Measurements from ENCODE around the gene CCDC127. TPM values are rescaled to one million over a fixed set of nuclear protein-coding genes. Genes with fewer than 3 reads are reported as not detected.
"Not testable (repeated sequence)": the region's sequence is repeated elsewhere in the genome, so short reads cannot be mapped to it uniquely, and the experiment has no call there.

CCDC127 gene
- total RNA-seq, 1 experiment from 2014 or later: 24.1 TPM

DNA sequence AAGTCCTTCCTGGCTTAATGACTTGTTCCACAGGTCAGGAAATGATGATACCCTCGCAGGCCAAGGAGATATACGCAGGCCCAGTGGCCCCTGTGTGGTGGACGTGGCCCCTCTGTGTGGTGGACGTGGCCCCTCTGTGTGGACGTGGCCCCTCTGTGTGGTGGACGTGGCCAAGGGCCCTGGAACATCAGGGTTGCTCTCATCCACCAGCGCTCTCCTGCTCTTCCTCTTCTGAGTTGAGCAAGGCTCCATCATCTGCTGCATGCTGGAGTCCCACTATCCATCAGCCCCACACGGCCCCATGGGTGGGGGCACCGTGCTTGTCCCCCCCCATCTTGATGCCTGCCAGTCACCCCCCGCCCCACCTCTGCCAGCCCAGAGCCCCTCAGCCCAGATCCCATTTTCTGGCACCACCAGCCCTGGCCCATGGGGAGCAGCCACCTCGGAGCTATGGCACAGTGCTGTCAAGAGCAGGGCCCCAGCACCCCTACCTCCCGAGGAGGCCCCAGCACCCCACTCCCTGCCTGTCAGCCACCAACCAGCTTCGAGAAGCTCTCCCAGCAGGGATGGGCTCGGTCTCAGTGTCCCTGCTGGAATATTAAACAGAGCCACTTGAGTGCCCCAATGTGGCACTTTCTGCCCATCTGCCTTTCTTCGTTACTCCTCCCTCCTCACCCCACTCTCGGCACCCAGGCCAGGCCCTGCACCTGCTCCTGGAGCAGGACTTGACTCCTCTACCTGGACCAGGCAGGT, 18.6 kb downstream of the CCDC127 start:
- Histone ChIP-seq H3K4me3 (no peak overlapping the region), H3K79me2 (ENCODE audit: low read depth) (no peaks in the 10 kb centered on the region), H3K4me2 (no peak overlapping the region), H3K27me3 (ENCODE audit: insufficient read depth, low read depth) (peaks cover 6% of the 10 kb centered on the region; the same call in 1 of the 2 replicates), H3K27ac (no peak overlapping the region), H3K9me2 (ENCODE audit: insufficient read depth) (no peaks in the 10 kb centered on the region), H4K20me1 (ENCODE audit: insufficient read depth) (peaks cover 20% of the 10 kb centered on the region), H3F3A (ENCODE audit: insufficient read depth, low read depth) (no peaks in the 10 kb centered on the region; the same call in 1 of the 2 replicates), H2AFZ (no peak overlapping the region), H3K4me1 (replicated peaks; ENCODE audit: insufficient read depth) (no peaks in the 10 kb centered on the region), H3K36me3 (ENCODE audit: low read depth) (no peaks in the 10 kb centered on the region), H3K9me3 (ENCODE audit: insufficient read depth, low read depth) (no peaks in the 10 kb centered on the region)
- CTCF ChIA-PET: no interaction called here
- TF ChIP-seq, protein P1, sequence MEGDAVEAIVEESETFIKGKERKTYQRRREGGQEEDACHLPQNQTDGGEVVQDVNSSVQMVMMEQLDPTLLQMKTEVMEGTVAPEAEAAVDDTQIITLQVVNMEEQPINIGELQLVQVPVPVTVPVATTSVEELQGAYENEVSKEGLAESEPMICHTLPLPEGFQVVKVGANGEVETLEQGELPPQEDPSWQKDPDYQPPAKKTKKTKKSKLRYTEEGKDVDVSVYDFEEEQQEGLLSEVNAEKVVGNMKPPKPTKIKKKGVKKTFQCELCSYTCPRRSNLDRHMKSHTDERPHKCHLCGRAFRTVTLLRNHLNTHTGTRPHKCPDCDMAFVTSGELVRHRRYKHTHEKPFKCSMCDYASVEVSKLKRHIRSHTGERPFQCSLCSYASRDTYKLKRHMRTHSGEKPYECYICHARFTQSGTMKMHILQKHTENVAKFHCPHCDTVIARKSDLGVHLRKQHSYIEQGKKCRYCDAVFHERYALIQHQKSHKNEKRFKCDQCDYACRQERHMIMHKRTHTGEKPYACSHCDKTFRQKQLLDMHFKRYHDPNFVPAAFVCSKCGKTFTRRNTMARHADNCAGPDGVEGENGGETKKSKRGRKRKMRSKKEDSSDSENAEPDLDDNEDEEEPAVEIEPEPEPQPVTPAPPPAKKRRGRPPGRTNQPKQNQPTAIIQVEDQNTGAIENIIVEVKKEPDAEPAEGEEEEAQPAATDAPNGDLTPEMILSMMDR (conservative IDR thresholded peaks at IDR 0.05): no peak
- TF ChIP-seq EZH2 (IDR thresholded peaks at IDR 0.05; ENCODE audit: low read depth): no peak
- intact Hi-C loops (cut with micrococcal nuclease; ENCODE audit: unreplicated experiment): no loop called here
- DNase-seq: no peak
- no TSS peak for BruUV-seq (replicated peaks)
- POLR2A ChIA-PET (ENCODE audit: unreplicated experiment): no interaction called here

DNA sequence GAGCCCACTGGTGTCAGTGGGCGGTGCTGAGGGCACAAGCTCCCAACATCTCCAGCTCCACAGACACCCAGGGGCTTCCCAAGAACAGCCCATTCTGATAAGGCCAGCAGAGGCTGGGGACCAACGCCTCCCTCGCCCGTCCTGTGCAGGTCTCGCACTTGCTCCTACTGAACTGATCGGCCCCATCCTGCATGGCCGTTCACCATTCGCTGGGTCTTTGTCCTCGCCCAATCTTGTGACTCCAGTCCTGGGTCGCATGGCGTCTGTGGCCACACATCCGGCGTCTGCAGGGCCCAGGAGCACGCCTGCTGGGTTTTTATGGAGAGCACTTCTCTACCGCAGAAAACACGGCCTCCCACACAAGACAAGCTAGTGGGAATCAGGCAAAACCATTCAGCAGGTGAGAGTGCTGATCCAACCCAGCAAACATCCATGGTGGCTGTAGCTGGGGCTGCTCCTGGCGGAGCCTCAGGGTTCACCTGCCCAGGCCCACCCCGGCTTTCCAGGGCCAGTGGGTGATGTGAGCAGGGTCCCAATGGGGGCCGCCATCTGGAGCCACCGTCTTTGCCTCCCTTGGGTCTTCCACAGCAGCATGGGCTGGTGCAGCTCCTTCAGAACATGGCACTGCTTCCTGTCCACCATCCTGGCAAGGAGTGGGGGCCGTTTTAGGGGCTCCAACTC, 19.3 kb downstream of the CCDC127 start:
- intact Hi-C loops (cut with micrococcal nuclease; ENCODE audit: unreplicated experiment): no loop called here
- Histone ChIP-seq H3K79me2 (ENCODE audit: low read depth) (no peaks in the 10 kb centered on the region), H3K36me3 (ENCODE audit: low read depth) (no peaks in the 10 kb centered on the region), H3K4me3 (no peak overlapping the region), H3K4me1 (replicated peaks; ENCODE audit: insufficient read depth) (no peaks in the 10 kb centered on the region), H3K9me2 (ENCODE audit: insufficient read depth) (no peaks in the 10 kb centered on the region), H3K4me2 (no peak overlapping the region), H2AFZ (no peak overlapping the region), H3K27ac (no peak overlapping the region), H4K20me1 (ENCODE audit: insufficient read depth) (peaks cover 20% of the 10 kb centered on the region), H3K27me3 (ENCODE audit: insufficient read depth, low read depth) (peaks cover 11% of the 10 kb centered on the region; the same call in 1 of the 2 replicates), H3F3A (ENCODE audit: insufficient read depth, low read depth) (no peaks in the 10 kb centered on the region; the same call in 1 of the 2 replicates), H3K9me3 (ENCODE audit: insufficient read depth, low read depth) (no peaks in the 10 kb centered on the region)
- ChIA-PET POLR2A (ENCODE audit: unreplicated experiment) (no interaction called here), CTCF (no interaction called here)
- no TSS peak for BruUV-seq (replicated peaks)
- DNase-seq: no peak
- TF ChIP-seq EZH2 (IDR thresholded peaks at IDR 0.05; ENCODE audit: low read depth): no peak
- TF ChIP-seq, protein P1 (conservative IDR thresholded peaks at IDR 0.05): no peak

DNA sequence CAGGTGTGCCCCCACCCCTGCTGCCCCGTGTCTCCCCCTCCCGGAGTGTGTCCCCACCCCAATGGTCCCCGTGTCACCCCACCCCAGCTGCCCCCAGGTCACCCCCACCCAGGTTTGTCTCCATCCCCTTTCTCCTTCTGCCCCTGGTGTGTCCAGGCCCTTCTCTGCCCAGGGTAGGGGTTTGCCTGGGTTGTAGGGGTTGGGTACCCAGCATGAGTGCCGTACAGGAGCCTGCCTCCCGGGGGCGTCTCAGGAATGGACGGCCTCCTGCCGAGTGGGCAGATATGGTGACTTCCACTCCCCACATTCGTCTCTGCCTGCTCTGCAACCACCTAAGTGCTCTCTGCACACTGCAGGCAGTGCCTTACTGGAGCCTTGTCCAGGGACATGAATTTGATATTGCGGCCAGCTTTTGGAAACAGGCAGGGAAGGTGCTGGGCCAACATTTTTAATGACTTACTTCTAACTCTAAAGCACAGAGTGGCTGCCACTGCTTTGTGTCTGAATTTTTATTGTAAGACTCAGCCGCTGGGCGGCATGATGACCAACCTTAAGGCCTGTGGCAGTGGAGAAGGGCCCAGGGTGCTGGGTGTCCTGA, 20.0 kb downstream of the CCDC127 start:
- H3K36me3 ChIP-seq (ENCODE audit: low read depth): no peaks in the 10 kb centered on the region
- H3K9me3 ChIP-seq (ENCODE audit: insufficient read depth, low read depth): no peaks in the 10 kb centered on the region
- H3K27ac ChIP-seq: no peak overlapping the region
- intact Hi-C loops (cut with micrococcal nuclease; ENCODE audit: unreplicated experiment): no loop called here
- no peak overlapping the region for H3K4me3 ChIP-seq
- H3K79me2 ChIP-seq (ENCODE audit: low read depth): no peaks in the 10 kb centered on the region
- no peak for DNase-seq
- H3K4me1 ChIP-seq (replicated peaks; ENCODE audit: insufficient read depth): no peaks in the 10 kb centered on the region
- no peaks in the 10 kb centered on the region; the same call in 1 of the 2 replicates for H3F3A ChIP-seq (ENCODE audit: insufficient read depth, low read depth)
- POLR2A ChIA-PET (ENCODE audit: unreplicated experiment): no interaction called here
- H3K4me2 ChIP-seq: no peak overlapping the region
- CTCF ChIA-PET: interaction anchor here (0.7 kb wide), 1 partner anchor 12 kb away, joined by 9 read pairs; no protein-coding TSS in a partner anchor
- H3K9me2 ChIP-seq (ENCODE audit: insufficient read depth): no peaks in the 10 kb centered on the region
- H3K27me3 ChIP-seq (ENCODE audit: insufficient read depth, low read depth): peaks cover 14% of the 10 kb centered on the region; the same call in 1 of the 2 replicates
- H4K20me1 ChIP-seq (ENCODE audit: insufficient read depth): peaks cover 20% of the 10 kb centered on the region
- TF ChIP-seq EZH2 (IDR thresholded peaks at IDR 0.05; ENCODE audit: low read depth): no peak
- TF ChIP-seq, protein P1 (conservative IDR thresholded peaks at IDR 0.05): no peak
- no TSS peak for BruUV-seq (replicated peaks)
- H2AFZ ChIP-seq: no peak overlapping the region

DNA sequence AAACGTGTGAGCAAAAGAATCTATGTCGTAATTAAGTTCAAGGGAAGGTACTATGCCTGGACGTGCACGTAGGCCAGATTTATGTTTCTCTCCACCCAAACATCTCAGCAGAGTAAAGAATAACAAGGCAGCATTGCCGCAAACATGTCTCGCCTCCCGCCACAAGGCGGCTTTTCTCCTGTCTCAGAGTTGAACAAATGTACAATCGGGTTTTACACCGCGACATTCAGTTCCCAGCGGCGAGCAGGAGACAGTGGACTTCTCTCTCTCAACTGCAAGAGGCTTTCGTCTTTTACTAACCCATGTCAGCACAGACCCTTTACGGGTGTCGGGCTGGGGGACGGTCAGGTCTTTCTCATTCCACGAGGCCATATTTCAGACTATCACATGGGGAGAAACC, 20.9 kb downstream of the CCDC127 start:
- H3K4me2 ChIP-seq; BruUV-seq (replicated peaks): not testable (repeated sequence)

More for the DNA sequence above, 20.9 kb downstream of the CCDC127 start:
- Histone ChIP-seq H4K20me1 (ENCODE audit: insufficient read depth) (peaks cover 20% of the 10 kb centered on the region), H3K27me3 (ENCODE audit: insufficient read depth, low read depth) (peaks cover 14% of the 10 kb centered on the region; the same call in 1 of the 2 replicates)
- H2AFZ ChIP-seq; H3K36me3 ChIP-seq (ENCODE audit: low read depth); DNase-seq; H3F3A ChIP-seq (ENCODE audit: insufficient read depth, low read depth); H3K79me2 ChIP-seq (ENCODE audit: low read depth); intact Hi-C loops (cut with micrococcal nuclease; ENCODE audit: unreplicated experiment); H3K27ac ChIP-seq; POLR2A ChIA-PET (ENCODE audit: unreplicated experiment); H3K4me1 ChIP-seq (replicated peaks; ENCODE audit: insufficient read depth); H3K4me3 ChIP-seq; H3K9me3 ChIP-seq (ENCODE audit: insufficient read depth, low read depth); H3K9me2 ChIP-seq (ENCODE audit: insufficient read depth): not testable (repeated sequence)
- CTCF ChIA-PET: interaction anchor here (0.7 kb wide), 1 partner anchor 13 kb away, joined by 9 read pairs; no protein-coding TSS in a partner anchor

Data from PC-9 (cell line).